MM.1S (cell line): Measurements from ENCODE around the gene WDR64.

ENCODE experiments used
- DNase-seq: peaks from one replicate; pipeline ENCODE4 v3.0.0-alpha.2; 2015
- H2AFZ ChIP-seq: fragments of 300-600 bp; sonication (generic); 2 replicates; pipeline ENCODE4 v1.6.0; 2016; ENCODE audit warnings: antibody characterized with exemption, low read length
- H3F3A ChIP-seq: fragments of 300-600 bp; sonication (generic); 2 replicates; pipeline ENCODE4 v1.6.1; 2016; ENCODE audit warnings: mild to moderate bottlenecking, antibody characterized with exemption, low read length, moderate library complexity, mixed read lengths; ENCODE audit not compliant: insufficient read depth
- H3K27ac ChIP-seq: fragments of 300-600 bp; sonication (generic); 2 replicates; pipeline ENCODE4 v1.5.1; 2016; ENCODE audit warnings: mild to moderate bottlenecking, low read length
- H3K27me3 ChIP-seq: fragments of 300-600 bp; sonication (generic); replicated peaks from 2 replicates; pipeline ENCODE4 v1.6.0; 2016; ENCODE audit warnings: low read length; ENCODE audit not compliant: insufficient read depth
- H3K36me3 ChIP-seq: fragments of 300-600 bp; sonication (generic); replicated peaks from 2 replicates; pipeline ENCODE4 v1.6.1; 2016; ENCODE audit warnings: mild to moderate bottlenecking, low read length, mixed read lengths; ENCODE audit not compliant: insufficient read depth
- H3K4me1 ChIP-seq: fragments of 300-600 bp; sonication (generic); 2 replicates; pipeline ENCODE4 v1.6.1; 2016; ENCODE audit warnings: low read length, mixed read lengths
- H3K4me2 ChIP-seq: fragments of 300-600 bp; sonication (generic); 2 replicates; pipeline ENCODE4 v1.6.0; 2016; ENCODE audit warnings: low read depth, low read length
- H3K4me3 ChIP-seq: fragments of 300-600 bp; sonication (generic); 2 replicates; pipeline ENCODE4 v1.5.1; 2016; ENCODE audit warnings: low read length, mixed read lengths
- H3K79me2 ChIP-seq: fragments of 300-600 bp; sonication (generic); 2 replicates; pipeline ENCODE4 v1.6.1; 2016; ENCODE audit warnings: mixed run types, low read length, mixed read lengths
- H3K9ac ChIP-seq: fragments of 300-600 bp; sonication (generic); 2 replicates; pipeline ENCODE4 v1.6.1; 2016; ENCODE audit warnings: low read length, mixed read lengths
- H3K9me2 ChIP-seq: fragments of 300-600 bp; sonication (generic); replicated peaks from 2 replicates; pipeline ENCODE4 v1.6.1; 2016; ENCODE audit warnings: mild to moderate bottlenecking, low read length, mixed read lengths; ENCODE audit not compliant: insufficient read depth
- H3K9me3 ChIP-seq: fragments of 300-600 bp; sonication (generic); replicated peaks from 2 replicates; pipeline ENCODE4 v1.6.1; 2016; ENCODE audit warnings: mild to moderate bottlenecking, low read length, mixed read lengths; ENCODE audit not compliant: insufficient read depth
- H4K20me1 ChIP-seq: fragments of 300-600 bp; sonication (generic); 2 replicates; pipeline ENCODE4 v1.6.1; 2016; ENCODE audit warnings: mild to moderate bottlenecking, low read length, moderate library complexity, mixed read lengths; ENCODE audit not compliant: insufficient read depth
- EZH2 ChIP-seq: fragments of 300-600 bp; sonication (generic); optimal IDR thresholded peaks from 2 replicates; pipeline ENCODE3; 2017; ENCODE audit warnings: low read depth, mild to moderate bottlenecking, antibody characterized with exemption, low read length, mixed read lengths
- EZH2phosphoT487 ChIP-seq: fragments of 300-600 bp; sonication (generic); IDR thresholded peaks from 2 replicates; pipeline ENCODE4 v1.6.1; 2018; ENCODE audit warnings: antibody characterized with exemption, low read length
- TF ChIP-seq, protein P1 (sequence below): fragments of 300-600 bp; sonication (generic); IDR thresholded peaks from 2 replicates; pipeline ENCODE4 v1.5.1; 2016; ENCODE audit warnings: antibody characterized with exemption, low read length, mixed read lengths

The WDR64 gene

GRCh38 chr1:241675983-241676382 lies 23.9 kb downstream of the WDR64 start:
- no peaks in the 10 kb centered on the region for H3K79me2 ChIP-seq
- no peaks in the 10 kb centered on the region for H3K36me3 ChIP-seq
- no peak overlapping the region for H3K4me2 ChIP-seq
- no peak overlapping the region for H2AFZ ChIP-seq
- no peaks in the 10 kb centered on the region for H3K27me3 ChIP-seq
- no peaks in the 10 kb centered on the region for H3K9me2 ChIP-seq
- no peak for DNase-seq
- H3K9me3 ChIP-seq: no peaks in the 10 kb centered on the region
- H3K4me3 ChIP-seq: no peak overlapping the region
- no peaks in the 10 kb centered on the region for H4K20me1 ChIP-seq
- H3K27ac ChIP-seq: no peak overlapping the region
- H3K4me1 ChIP-seq: peaks cover 37% of the 10 kb centered on the region
- no peak overlapping the region for H3K9ac ChIP-seq
- peaks cover 14% of the 10 kb centered on the region for H3F3A ChIP-seq
- TF ChIP-seq EZH2: no peak
- TF ChIP-seq EZH2phosphoT487: no peak
- TF ChIP-seq, protein P1, sequence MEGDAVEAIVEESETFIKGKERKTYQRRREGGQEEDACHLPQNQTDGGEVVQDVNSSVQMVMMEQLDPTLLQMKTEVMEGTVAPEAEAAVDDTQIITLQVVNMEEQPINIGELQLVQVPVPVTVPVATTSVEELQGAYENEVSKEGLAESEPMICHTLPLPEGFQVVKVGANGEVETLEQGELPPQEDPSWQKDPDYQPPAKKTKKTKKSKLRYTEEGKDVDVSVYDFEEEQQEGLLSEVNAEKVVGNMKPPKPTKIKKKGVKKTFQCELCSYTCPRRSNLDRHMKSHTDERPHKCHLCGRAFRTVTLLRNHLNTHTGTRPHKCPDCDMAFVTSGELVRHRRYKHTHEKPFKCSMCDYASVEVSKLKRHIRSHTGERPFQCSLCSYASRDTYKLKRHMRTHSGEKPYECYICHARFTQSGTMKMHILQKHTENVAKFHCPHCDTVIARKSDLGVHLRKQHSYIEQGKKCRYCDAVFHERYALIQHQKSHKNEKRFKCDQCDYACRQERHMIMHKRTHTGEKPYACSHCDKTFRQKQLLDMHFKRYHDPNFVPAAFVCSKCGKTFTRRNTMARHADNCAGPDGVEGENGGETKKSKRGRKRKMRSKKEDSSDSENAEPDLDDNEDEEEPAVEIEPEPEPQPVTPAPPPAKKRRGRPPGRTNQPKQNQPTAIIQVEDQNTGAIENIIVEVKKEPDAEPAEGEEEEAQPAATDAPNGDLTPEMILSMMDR: no peak

- peak overlapping the region; percentile 38 for H2AFZ ChIP-seq
- H3K4me3 ChIP-seq: peak overlapping the region; percentile 48
- no peak for TF ChIP-seq EZH2
Observed at GRCh38 chr1:241677201-241677600, 25.1 kb downstream of the WDR64 start.

GRCh38 chr1:241678536-241678935 lies 26.5 kb downstream of the WDR64 start:
- Histone ChIP-seq H3F3A (peaks cover 14% of the 10 kb centered on the region), H3K4me2 (peak overlapping the region; percentile 76), H3K27me3 (no peaks in the 10 kb centered on the region), H2AFZ (peak overlapping the region; percentile 38), H3K4me1 (peaks cover 37% of the 10 kb centered on the region), H3K9me3 (no peaks in the 10 kb centered on the region), H3K36me3 (no peaks in the 10 kb centered on the region), H3K79me2 (no peaks in the 10 kb centered on the region), H3K9ac (no peak overlapping the region), H3K27ac (peak overlapping the region; percentile 77; the same call in 1 of the 2 replicates), H3K9me2 (no peaks in the 10 kb centered on the region), H3K4me3 (peak overlapping the region; percentile 48; the same call in 1 of the 2 replicates), H4K20me1 (no peaks in the 10 kb centered on the region)
- TF ChIP-seq EZH2phosphoT487 (no peak), EZH2 (no peak)
- TF ChIP-seq, protein P1: no peak
- DNase-seq: no peak

More at GRCh38 chr1:241677201-241677600, 25.1 kb downstream of the WDR64 start:
- Histone ChIP-seq H4K20me1 (no peaks in the 10 kb centered on the region), H3K9me3 (no peaks in the 10 kb centered on the region), H3K9me2 (no peaks in the 10 kb centered on the region), H3K4me1 (peaks cover 37% of the 10 kb centered on the region), H3K36me3 (no peaks in the 10 kb centered on the region), H3F3A (peaks cover 14% of the 10 kb centered on the region), H3K4me2 (peak overlapping the region; percentile 76), H3K27ac (peak overlapping the region; percentile 77), H3K9ac (peak overlapping the region; percentile 11; the same call in 1 of the 2 replicates), H3K27me3 (no peaks in the 10 kb centered on the region), H3K79me2 (no peaks in the 10 kb centered on the region)
- peak; percentile 97 for DNase-seq

- no peak for DNase-seq
- Histone ChIP-seq H3K9me3 (no peaks in the 10 kb centered on the region), H3K4me1 (peaks cover 37% of the 10 kb centered on the region), H2AFZ (0 out of 2 replicates have a peak overlapping the region, but pooled peaks have one; percentile 7), H4K20me1 (no peaks in the 10 kb centered on the region), H3F3A (peaks cover 14% of the 10 kb centered on the region), H3K9me2 (no peaks in the 10 kb centered on the region), H3K4me3 (no peak overlapping the region), H3K27me3 (no peaks in the 10 kb centered on the region), H3K4me2 (0 out of 2 replicates have a peak overlapping the region, but pooled peaks have one; percentile 76), H3K9ac (no peak overlapping the region), H3K27ac (no peak overlapping the region), H3K79me2 (no peaks in the 10 kb centered on the region), H3K36me3 (no peaks in the 10 kb centered on the region)
- TF ChIP-seq EZH2phosphoT487: no peak
Observed at GRCh38 chr1:241679404-241679803, 27.3 kb downstream of the WDR64 start.
